BJ (cell line): ENCODE measurements around the gene DTNA. TPM values are rescaled to one million over a fixed set of nuclear protein-coding genes. Genes with fewer than 3 reads are reported as not detected.

ENCODE experiments used
- CTCF ChIA-PET: fragments of 350-600 bp; formaldehyde crosslinking; extraction: SDS; loops from one replicate; lab custom pipeline; 2021; ENCODE audit warnings: antibody characterized with exemption, inconsistent platforms; lab: Yijun Ruan, JAX
- POLR2A ChIA-PET: fragments of 300-600 bp; sonication (Branson Sonifier 250); formaldehyde crosslinking; extraction: SDS; loops from one replicate; lab custom pipeline; 2021; ENCODE audit warnings: antibody characterized with exemption; lab: Charles Lee
- DNase-seq: peaks from one replicate; pipeline ENCODE4 v3.0.0-alpha.2; 2011; ENCODE audit warnings: low read depth
- H3K27me3 ChIP-seq: 2 replicates; pipeline ENCODE4 v1.6.0; 2011; ENCODE audit warnings: low read length; ENCODE audit not compliant: control insufficient read depth, insufficient read depth
- H3K36me3 ChIP-seq: 2 replicates; pipeline ENCODE4 v1.5.1; 2011; ENCODE audit warnings: low read length; ENCODE audit not compliant: control insufficient read depth, insufficient read depth
- H3K4me3 ChIP-seq: 2 replicates; pipeline ENCODE4 v1.5.1; 2011; ENCODE audit warnings: low read depth, mild to moderate bottlenecking, control low read depth, low read length
- polyA plus RNA-seq: library from polyadenylated mRNA; depleted of rRNA; stranded (reverse); fragments of >200 nt; gene quantifications from 2 replicates; pipeline ENCODE4 v1.2.3, GENCODE V29; 2011
- TF ChIP-seq, protein P1 (sequence below): IDR thresholded peaks from 2 replicates; pipeline ENCODE4 v1.5.1; 2011; ENCODE audit warnings: low read depth, mild to moderate bottlenecking, control low read depth, inconsistent platforms, low read length, moderate library complexity; ENCODE audit not compliant: insufficient read depth

DTNA gene
- polyA plus RNA-seq, 1 experiment = 4.9 TPM

- ChIA-PET POLR2A (interaction anchor here (0.5 kb wide), 1 partner anchor 445 kb away, joined by 3 read pairs; no protein-coding TSS in a partner anchor), CTCF (interaction anchor here (1.3 to 1.4 kb wide), 2 partner anchors 14 to 263 kb away, joined by 4 read pairs; no protein-coding TSS in a partner anchor)
- H3K4me3 ChIP-seq = no peak overlapping the region
- no peaks in the 10 kb centered on the region for H3K36me3 ChIP-seq
- no peaks in the 10 kb centered on the region for H3K27me3 ChIP-seq
- TF ChIP-seq, protein P1, sequence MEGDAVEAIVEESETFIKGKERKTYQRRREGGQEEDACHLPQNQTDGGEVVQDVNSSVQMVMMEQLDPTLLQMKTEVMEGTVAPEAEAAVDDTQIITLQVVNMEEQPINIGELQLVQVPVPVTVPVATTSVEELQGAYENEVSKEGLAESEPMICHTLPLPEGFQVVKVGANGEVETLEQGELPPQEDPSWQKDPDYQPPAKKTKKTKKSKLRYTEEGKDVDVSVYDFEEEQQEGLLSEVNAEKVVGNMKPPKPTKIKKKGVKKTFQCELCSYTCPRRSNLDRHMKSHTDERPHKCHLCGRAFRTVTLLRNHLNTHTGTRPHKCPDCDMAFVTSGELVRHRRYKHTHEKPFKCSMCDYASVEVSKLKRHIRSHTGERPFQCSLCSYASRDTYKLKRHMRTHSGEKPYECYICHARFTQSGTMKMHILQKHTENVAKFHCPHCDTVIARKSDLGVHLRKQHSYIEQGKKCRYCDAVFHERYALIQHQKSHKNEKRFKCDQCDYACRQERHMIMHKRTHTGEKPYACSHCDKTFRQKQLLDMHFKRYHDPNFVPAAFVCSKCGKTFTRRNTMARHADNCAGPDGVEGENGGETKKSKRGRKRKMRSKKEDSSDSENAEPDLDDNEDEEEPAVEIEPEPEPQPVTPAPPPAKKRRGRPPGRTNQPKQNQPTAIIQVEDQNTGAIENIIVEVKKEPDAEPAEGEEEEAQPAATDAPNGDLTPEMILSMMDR = no peak
- DNase-seq = no peak
These were observed 170.3 kb downstream of the DTNA start for GRCh38 chr18:34880403-34880802.

GRCh38 chr18:34880882-34881834 is 171.1 kb downstream of the DTNA start:
- CTCF ChIA-PET = interaction anchor here (0.7 to 1.4 kb wide), 3 partner anchors 15 to 263 kb away, joined by 3 to 4 read pairs (median 4); no protein-coding TSS in a partner anchor
- Histone ChIP-seq H3K36me3 (no peaks in the 10 kb centered on the region), H3K4me3 (no peak overlapping the region), H3K27me3 (no peaks in the 10 kb centered on the region)
- TF ChIP-seq, protein P1 = no peak
- POLR2A ChIA-PET = interaction anchor here (0.5 to 0.6 kb wide), 2 partner anchors 109 to 444 kb away, joined by 3 to 14 read pairs; no protein-coding TSS in a partner anchor
- DNase-seq = no peak

GRCh38 chr18:34884436-34884835 is 174.3 kb downstream of the DTNA start:
- TF ChIP-seq, protein P1 = no peak
- Histone ChIP-seq H3K36me3 (no peaks in the 10 kb centered on the region), H3K27me3 (no peaks in the 10 kb centered on the region), H3K4me3 (no peak overlapping the region)
- CTCF ChIA-PET = no interaction called here
- no peak for DNase-seq
- POLR2A ChIA-PET = interaction anchor here (0.6 kb wide), 1 partner anchor 77 kb away, joined by 3 read pairs; no protein-coding TSS in a partner anchor

- Histone ChIP-seq H3K27me3 (no peaks in the 10 kb centered on the region), H3K4me3 (no peak overlapping the region), H3K36me3 (no peaks in the 10 kb centered on the region)
- no peak for DNase-seq
- ChIA-PET POLR2A (no interaction called here), CTCF (interaction anchor here (0.9 to 1.1 kb wide), 2 partner anchors 9 to 20 kb away, joined by 3 to 5 read pairs; no protein-coding TSS in a partner anchor)
- TF ChIP-seq, protein P1 = no peak
These were observed 176.1 kb downstream of the DTNA start for GRCh38 chr18:34886177-34886576.
